Left renal pelvis (tissue), 4 donors: ENCODE data around the gene CCDC178. TPM values are rescaled to one million over a fixed set of nuclear protein-coding genes. Genes with fewer than 3 reads are reported as not detected.
A peak's percentile ranks its signal among the peaks of the same experiment; 100 is the strongest.
"Not testable (repeated sequence)": the region's sequence is repeated elsewhere in the genome, so short reads cannot be mapped to it uniquely, and the experiment has no call there.

Experiments used
- DNase-seq, 4 donors: peaks; one replicate each; pipeline ENCODE4 v3.0.0-alpha.2; 2013; ENCODE audit warnings: low read depth in 4 of 4, low spot score in 3 of 4
- polyA plus RNA-seq, 4 donors: library from polyadenylated mRNA; unstranded; fragments of 120-200 nt; gene quantifications; one replicate each; pipeline ENCODE4 v1.2.1, GENCODE V29; 2013; ENCODE audit not compliant: insufficient read length in 4 of 4

CCDC178 gene
- 1 to 10 TPM in 3 of 4 donors, under 1 TPM in 1; 0.81 to 3.3 (median 2.1) TPM for polyA plus RNA-seq

GRCh38 chr18:33440060-33441043, at the start of gene CCDC178:
Gene CCDC178, minus strand, starts transcription at chr18:33440721. Its CDS starts 28,633 bp downstream, at chr18:33412088.
- peak in 1 of 4 donors; percentile 35 for DNase-seq

DNA sequence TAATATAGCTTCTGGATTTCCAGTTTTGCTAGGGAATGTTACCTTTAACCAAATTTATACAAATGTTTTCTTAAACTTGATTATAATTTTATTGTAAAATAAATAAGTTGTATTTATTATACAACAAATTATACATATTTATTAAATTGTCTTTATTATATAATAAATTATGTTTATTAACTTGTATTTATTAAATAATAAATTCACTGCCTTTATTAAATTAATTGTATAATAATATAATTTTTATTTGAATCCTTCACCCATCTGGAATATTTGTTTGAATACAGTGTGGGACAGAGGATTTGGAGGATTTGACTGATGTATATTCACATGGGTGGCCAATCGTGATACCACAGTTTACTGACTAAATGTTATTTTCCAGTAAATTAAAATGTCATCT, 43.4 kb upstream of the CCDC178 start:
- no peak for DNase-seq

GRCh38 chr18:33472509-33472908, 32.0 kb upstream of the CCDC178 start:
- DNase-seq: no peak

DNA sequence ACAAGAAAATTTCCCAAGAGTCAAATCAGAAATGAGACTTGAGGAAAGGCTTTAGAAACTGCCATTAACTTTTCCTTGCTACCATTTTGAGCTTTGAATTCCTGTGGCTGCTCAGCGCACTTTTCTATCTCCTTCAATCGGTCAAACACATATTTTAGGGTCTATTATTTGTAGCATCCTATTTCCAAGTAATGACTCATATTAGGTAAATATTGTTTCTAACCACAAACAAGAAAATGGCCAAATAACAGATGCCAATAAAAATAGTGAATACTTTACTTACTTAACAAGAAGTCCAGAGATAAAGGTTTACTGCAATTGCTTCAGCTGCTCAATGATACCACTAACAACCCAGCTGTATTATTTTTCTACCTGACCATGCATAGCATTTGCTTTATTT, 29.7 kb upstream of the CCDC178 start:
- DNase-seq: no peak

DNA sequence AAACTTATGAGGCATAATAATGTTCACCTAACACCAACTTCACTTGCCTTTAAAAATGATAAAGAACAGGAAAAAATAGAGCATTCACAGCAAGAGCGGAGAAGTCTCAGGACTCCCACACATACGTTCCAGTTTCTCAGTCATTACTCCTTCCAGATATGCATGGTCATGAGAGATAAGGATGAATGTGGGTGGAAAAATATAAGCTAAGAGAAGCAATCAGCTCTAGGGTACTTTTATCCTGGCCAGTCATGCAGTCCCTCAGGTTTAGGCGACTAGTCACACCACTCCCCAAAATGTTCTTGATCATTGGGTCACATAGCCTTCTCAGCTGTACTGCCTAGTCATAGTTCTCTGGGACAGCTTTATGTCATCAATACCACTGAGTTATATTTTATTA, 29.2 kb upstream of the CCDC178 start:
- no peak for DNase-seq

DNA sequence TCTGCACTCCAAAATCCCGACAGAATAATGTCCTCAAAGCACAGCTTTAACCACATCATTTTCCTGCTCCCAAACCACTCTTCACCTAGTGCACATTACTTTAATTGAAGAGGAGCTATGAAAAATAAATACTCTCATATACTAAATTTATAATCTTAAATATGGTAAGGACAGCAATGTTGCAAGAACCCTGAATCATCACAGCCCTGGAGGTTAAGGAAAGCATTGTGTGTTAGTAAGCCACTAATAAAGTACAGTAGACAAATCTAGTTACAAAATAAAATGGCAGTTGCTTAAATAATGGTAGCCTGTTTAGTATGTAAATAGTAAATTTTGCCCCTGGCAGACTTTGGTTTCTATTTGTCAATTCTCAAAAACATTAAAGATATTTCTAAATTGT, 27.0 kb upstream of the CCDC178 start:
- no peak for DNase-seq

GRCh38 chr18:33466822-33467221, 26.3 kb upstream of the CCDC178 start:
- no peak for DNase-seq

GRCh38 chr18:33460681-33461080, 20.2 kb upstream of the CCDC178 start:
- no peak for DNase-seq

DNA sequence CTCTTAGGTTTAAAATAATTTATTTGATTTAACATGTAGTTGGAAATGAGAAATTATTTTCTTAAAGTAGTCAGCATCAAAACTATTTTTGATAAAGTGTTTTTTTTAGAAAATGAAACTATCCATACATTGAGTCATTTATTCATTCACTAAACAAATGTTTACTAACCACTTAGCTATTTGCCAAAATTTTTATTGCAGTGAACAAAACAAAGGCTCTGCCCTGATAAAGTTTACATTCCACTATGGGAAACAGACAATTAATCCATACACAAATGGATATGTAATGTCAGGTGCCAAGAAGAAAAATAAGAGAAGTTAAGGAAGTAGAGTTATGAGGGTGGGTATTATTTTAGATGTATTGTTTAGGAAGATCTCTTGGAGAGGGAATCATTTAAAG, 19.1 kb upstream of the CCDC178 start:
- no peak for DNase-seq

DNA sequence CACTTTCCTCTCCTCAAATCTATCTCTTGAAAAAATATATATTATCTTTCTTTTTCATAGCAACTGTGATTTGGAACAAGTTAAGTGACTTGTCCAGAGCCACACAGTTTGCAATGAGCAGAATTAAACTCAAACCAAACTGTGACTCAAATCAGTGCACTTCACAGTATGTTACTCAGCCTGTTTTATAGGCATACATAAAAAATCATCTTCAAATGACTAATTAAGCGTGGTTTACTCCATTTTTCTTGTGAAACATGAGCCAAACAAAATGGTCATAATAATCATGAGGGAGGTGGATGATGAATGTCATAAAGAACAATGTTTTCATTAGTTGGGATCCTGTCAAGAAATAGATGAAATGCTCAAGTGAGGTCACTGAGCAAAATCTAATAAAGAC, 6.1 kb upstream of the CCDC178 start:
- no peak for DNase-seq

DNA sequence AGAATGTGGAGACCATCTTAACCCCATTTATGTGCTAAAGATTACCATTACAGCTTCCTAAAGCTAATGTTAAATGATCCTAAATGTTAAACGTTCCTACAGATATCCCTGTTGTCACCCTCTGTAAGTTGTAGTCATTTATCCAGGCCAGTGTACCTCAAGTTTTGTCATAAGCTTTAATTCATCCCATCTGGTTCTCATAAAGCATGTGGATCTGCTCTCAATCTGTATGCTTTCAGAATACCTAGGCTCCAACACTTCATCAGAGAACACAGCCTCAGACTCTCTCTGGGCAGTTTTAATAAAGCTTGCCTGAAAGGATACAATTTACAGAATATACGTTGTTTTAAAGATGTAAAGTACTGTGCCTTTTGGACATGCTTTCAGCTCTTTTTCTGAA, 4.2 kb upstream of the CCDC178 start:
- no peak for DNase-seq

- DNase-seq: no peak
Observed at GRCh38 chr18:33432857-33433256, 7.7 kb downstream of the CCDC178 start.

GRCh38 chr18:33427549-33427948, 13.0 kb downstream of the CCDC178 start:
- DNase-seq: no peak

- DNase-seq: no peak
Observed at GRCh38 chr18:33424266-33424946, 16.1 kb downstream of the CCDC178 start.

GRCh38 chr18:33421225-33421624, 19.3 kb downstream of the CCDC178 start:
- no peak for DNase-seq

DNA sequence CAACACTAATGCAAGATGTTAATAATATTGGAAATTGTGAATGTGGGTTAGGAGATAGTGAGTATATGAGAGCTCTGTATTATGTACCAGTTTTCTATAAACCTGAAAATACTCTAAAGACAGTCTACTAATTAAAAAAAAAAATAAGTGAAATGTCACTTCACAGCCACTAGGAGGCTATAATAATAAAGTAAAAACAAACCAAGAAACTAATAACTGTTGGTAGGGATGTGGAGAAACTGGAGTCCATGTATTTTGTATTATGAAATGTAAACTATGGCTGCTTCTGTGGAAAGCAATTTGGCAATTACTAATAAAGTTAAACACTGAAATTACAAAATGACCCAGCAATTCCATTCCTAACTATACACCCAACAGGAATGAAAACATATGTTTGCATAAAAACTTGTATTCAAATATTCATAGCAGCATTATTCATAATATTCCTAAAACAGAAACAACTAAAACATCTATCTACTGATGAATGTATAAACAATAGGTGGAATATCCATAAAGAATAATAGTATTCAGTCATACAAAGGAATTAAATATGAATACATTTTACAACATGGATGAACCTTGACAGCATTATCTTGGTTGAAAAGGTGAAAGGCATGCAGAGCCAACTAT, 36.2 kb downstream of the CCDC178 start:
- no peak for DNase-seq

- DNase-seq: not testable (repeated sequence)
Observed at GRCh38 chr18:33398939-33399338, 41.6 kb downstream of the CCDC178 start.

DNA sequence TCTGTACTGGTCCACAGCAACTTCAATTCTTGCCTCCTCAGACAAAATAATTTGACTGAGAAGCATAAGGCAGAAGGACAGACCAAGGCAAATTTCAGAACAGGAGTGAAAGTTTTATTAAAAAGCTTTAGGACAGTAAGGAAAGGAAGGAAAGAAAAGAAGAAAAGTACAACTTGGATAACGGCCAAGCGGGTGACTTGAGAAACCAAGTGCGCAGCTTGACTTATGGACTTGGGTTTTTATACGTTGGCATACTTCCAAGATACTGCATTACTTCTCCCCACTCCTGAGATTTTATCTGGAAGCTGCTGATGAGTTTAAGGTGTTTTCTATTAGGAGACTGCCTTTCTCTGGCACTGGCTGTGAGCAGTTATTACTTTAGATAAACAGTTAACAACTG, 64.7 kb downstream of the CCDC178 start:
- no peak for DNase-seq

DNA sequence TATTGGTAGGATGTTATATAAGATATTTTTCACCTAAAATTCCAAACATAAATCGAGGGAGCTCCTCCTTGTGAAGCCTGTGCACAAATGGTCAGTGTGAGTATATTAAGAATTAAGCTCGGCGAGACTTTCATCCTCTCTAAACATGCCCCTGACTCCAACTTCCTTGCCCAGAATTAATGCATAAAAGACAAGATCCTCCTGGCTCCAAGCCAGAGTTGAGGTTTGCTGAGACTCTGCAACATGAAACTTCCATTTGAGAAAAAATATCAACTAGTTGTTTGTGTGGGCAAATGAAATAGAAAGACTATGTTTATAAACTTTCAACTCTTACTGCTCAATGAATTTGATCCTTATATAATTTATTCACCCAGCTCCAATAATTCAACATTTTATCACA, 68.1 kb downstream of the CCDC178 start:
- no peak for DNase-seq

GRCh38 chr18:33369711-33370449, 70.6 kb downstream of the CCDC178 start:
- no peak for DNase-seq

DNA sequence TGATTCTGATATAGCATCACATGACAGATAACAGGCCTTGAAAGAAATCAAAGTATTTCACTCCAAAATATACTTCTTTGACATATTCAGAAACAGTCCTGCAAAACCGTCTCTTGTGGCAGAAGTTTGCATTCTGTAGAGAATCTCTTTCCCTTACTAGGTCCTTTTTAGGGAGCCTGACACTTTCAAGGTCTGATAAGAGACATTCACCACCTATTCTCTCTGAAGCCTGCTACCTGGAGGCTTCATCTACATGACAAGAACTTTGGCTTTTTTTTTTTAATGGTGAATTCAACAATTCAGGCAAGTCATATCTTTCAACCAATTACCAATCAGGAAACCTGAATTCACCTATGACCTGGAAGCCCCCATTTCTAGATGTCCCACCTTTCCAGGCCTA, 83.8 kb downstream of the CCDC178 start:
- DNase-seq: no peak
